Right kidney (tissue), 1 donor: Measurements from ENCODE around the gene UBR3.
A peak's percentile ranks its signal among the peaks of the same experiment; 100 is the strongest.
"Not testable (repeated sequence)": the region's sequence is repeated elsewhere in the genome, so short reads cannot be mapped to it uniquely, and the experiment has no call there.

Experiments
- DNase-seq: peaks from one replicate; pipeline ENCODE4 v3.0.0-alpha.2; 2016

Gene UBR3

DNA sequence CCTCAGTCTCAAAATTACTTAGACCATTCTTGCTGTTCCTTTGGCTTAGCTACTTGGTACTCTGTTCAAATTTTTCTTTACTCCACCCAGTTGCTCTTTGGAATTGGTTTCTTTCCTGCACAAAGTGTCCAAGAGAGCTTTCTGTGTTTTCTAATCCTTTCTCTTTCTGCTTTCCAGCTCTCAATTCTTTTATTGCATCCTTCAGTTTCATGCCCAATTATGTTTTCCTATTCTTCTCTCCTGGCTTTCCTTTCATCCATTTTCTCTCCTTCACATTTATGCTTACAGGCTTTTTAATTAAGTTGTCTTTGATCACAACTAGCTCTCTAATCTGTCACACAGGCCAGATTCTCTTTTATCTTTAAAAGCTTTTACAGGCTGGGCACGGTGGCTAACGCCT is 38.2 kb downstream of the UBR3 start:
- DNase-seq = no peak

DNA sequence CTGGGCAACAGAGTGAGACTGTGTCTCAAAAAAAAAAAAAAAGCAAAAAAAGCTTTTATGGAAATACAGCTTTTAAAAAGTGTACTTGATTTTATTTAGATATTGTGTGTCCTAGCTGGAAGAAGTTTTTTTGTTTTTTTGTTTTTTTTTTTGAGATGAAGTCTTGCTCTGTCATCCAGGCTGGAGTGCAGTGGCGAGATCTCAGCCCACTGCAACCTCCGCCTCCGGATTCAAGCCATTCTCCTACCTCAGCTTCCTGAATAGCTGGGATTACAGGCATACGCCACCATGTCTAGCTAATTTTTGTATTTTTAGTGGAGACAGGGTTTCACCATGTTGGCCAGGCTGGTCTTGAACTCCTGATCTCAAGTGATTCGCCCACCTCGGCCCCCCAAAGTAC is 39.0 kb downstream of the UBR3 start:
- DNase-seq = not testable (repeated sequence)

DNA sequence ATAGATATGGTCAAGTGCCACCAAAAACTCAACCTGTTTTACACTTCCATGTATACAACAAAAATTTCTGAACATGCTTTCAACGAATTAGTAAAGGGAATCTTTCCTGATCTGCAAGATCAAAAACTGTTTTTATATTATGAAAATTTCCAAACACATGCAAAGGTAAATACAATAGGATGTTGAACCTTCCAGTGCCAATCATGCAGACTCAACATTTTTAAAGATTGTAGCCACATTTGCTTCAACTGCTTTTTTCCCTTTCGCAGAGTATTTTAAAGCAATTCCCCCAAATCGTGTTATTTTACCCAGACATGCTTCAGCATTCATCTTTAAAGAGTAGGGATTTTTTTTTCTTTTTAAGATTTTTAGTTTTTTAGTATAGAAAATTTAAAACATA is 40.3 kb downstream of the UBR3 start:
- no peak for DNase-seq

DNA sequence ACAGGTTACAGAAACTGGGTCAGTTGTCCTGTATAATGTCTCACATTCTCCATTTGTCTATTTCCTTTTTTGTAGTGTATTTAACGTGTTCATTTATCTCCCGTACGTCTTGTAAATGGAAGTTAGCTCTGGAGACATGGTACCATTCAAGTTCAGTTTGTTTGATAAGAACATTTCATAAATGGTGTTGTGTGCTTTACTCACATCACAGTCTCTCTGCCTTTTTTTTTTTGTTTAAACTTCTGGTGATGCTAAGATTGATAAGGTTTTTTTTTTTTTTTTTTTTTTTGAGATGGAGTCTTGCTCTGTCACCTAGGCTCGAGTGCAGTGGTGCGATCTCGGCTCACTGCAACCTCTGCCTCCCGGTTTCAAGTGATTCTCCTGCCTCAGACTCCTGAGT is 41.7 kb downstream of the UBR3 start:
- no peak for DNase-seq

DNA sequence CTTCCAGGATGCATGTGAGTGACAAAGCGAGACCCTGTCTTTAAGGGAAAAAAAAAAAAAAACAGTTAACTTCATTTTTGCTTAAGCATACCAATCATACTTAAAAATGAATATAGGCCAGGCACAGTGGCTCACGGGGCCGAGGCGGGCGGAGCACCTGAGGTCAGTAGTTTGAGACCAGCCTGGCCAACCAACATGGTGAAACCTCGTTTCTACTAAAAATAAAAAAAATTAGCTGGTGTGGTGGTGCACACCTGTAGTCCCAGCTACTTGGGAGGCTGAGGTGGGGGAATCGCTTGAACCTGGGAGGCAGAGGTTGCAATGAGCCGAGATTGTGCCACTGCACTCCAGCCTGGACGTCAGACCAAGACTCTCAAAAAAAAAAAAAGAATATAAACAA is 44.1 kb downstream of the UBR3 start:
- not testable (repeated sequence) for DNase-seq

DNA sequence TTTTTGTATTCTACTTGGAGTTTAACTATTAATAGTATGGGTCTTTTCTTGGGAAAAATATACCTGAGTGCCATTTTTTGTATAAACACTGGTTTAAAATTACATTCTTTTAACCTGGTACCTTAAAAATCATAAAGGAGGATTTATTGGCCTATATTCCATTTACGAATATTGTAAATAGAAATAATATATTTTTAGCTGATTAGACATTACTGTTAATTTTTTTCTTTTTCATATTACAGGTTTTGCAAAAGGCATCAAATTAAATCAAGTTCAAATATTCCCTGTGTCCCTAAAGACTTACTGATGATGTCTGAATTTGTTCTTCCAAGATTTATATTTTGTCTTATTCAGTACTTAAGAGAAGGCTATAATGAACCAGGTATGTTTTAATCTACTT is 44.7 kb downstream of the UBR3 start:
- DNase-seq = no peak

DNA sequence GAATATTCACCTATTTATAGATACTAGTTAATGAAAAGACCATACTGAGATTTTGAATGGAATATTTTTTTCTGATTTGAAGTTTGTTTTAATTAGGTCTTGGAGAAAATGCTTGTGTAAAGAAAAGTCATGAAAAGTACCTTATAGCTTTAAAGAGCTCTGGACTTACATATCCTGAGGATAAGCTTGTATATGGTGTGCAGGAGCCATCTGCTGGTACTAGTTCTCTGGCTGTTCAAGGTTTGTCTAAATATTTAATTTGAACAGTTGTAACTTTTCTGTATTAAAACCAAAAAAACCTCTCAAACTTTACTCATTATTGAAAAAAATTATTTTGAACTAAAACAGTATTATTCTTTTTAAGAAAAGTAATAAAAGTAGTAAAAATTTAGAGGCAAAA is 50.1 kb downstream of the UBR3 start:
- DNase-seq = no peak

DNA sequence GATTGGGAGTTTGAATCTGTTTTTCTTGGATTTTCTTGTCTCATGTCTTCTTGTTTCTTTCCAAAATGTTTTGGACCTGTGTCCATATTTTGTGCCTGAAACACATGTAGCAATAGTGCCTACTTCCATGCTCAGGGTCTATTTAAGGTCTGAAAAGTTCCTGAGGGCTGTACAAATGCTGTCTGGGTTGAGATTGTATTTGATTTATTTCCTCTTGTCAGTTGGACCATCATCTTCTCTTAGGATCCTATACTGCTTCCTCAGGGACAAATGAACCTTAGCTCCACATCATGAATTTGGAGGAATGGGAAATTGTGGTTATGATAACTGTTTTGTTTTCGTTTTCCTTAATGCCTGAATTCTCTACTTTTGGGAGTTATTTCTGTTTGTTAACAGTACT is 59.9 kb downstream of the UBR3 start:
- no peak for DNase-seq

DNA sequence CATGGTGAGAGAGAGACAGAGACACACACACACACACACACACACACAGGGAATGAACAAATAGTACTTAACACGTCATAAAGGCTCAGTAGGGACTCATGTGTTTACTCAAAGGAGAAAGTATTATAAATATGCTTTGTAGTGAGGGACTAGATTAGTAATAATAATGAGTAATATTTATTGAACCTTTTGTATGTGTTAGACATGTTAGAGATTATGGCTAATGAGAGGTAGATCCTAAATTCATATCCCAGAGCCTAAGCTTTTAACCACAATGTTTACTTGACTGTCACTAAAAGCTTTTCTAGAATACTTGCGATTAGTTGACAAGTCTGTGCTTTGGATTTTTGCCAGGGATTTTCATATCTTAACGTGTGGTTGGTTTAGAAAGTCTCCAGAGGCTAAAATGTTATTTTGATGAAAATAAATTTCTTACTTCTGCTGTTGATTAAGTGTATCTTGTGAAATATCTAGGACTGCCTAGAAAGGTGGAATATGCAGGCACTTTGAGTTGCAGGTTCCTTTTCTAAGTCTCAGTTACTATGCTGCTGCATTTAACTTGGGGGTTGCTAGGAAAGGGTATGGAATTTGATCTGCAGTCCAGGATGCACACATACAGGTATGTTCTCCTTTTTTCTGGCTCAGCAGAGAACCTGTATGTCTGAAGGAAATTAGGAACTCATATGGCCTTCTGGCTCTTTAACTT is 64.5 kb downstream of the UBR3 start:
- no peak for DNase-seq

DNA sequence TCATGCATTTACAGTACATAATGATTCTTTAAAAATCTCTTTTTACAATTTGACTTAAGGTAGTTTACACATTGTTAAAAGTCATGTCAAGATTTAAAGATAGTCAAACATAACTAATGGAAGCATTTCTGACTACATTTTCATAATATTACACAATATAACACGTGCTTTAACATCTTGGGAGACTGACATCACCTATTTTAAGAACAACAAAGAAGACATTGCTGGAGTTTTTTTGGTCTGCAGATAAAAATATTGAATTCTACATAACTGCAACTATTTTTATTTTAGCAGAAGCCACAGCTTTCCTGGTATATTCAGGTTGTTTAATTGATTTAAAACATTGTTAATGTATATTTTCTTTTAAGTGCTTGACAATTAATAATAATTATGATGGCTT is 65.7 kb downstream of the UBR3 start:
- DNase-seq = no peak

DNA sequence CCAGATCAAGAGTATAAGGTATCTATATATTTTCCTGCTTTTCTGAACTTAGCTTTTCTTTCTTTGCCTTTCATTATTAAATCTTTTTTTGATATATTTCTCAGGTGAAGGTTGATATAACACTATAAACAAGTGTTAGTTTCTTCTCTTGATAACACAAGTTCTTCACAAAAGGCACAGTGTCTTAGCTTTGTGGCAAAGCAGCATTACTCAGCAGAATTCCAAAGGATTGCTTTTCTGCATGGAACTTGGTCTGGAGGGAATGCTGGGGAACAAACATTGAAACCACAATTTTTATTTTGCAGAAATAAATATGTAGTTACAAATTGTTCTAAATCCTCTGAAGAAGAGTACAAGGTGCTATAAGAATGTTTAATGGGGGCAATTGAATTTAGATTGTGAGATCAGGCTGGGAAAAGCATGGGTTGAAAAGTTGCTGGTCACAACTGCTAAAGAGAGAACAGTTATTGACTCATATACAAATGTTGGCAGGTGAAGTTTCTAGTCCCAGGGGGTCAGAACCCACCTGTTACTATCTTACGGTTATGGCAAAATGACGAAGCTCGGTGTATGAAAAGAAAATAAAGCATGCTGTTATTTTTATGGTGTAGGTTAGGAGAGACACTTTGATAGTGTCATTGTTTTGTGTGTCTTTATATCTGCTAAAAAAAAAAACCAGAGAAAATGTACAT is 68.2 kb downstream of the UBR3 start:
- no peak for DNase-seq

DNA sequence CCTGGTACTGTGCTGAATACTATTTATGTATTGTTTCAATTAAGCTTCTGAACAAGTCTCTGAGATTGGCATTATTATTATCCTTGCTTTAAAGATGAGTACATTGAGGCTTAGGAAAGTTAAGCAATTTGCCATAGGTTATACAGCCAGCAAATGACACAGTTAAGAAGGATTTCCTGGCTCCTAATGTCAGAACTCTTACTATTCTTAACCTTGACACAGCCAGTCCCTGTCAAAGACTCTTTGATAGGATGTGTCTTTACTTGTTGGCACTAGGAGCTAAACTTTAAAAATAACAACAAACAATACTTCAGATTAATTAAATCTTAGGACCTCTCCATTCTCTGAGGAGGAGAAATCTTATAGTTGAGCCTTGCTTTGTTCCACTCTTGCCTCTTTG is 70.6 kb downstream of the UBR3 start:
- no peak for DNase-seq

DNA sequence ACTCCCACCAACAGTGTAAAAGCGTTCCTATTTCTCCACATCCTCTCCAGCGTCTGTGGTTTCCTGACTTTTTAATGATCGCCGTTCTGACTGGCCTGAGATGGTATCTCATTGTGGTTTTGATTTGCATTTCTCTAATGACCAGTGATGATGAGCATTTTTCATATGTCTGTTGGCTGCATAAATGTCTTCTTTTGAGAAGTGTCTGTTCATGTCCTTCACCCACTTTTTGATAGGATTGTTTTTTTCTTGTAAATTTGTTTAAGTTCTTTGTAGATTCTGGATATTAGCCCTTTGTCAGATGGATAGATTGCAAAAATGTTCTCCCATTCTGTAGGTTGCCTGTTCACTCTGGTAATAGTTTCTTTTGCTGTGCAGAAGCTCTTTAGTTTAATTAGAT is 72.8 kb downstream of the UBR3 start:
- DNase-seq = not testable (repeated sequence)

DNA sequence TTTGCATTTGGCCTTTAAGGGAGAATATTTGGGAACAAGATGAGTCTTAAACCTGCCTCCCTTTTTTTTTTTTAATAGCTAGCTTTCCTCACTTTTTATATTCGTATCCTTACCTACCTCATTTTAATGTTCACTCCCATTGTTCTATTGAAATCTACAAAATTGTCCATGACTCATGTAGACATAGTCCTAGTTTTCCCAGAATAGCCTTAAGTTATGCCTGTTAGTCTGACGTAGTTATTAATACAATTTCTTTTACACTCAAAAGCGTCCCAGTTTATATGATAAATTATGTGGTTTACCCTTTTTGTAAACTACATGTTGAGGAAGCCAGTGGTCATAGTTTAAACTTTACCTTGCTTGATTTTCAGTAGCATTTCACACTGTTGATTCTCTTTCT is 73.4 kb downstream of the UBR3 start:
- DNase-seq = no peak

DNA sequence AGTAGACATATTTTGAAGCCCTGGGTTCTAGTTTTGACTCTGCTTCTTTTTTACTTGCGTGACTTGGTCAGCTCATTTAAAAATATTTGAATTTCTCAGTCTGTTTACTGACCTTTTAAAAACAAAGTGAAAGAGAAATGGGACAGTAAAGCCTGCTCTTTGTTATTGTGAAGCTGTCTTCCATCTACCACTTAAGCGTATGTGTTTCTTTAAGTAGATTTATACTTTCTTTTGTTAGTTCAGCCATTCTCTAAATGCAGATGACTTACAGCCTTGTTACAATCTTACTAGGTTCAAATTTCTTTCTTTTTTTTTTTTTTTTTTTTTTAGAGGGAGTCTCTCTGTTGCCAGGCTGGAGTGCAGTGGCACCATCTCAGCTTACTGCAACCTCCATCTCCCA is 79.5 kb downstream of the UBR3 start:
- no peak for DNase-seq

DNA sequence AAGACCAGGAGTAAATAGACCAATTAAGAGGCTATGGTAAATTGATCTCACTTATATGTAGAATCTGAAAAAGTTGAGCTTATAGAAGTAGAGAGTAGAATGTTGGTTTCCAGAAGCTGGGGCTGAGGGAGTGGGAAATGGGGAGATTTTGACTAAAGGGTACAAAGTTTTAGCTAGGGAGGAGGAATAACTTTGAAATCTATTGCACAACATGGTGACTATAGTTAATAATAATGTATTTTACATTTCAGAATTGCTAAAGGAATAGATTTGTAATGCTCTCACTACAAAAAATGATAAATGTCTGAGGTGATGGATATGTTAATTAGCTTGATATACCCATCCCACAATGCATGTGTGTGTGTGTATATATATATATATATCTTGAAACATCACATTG is 82.1 kb downstream of the UBR3 start:
- no peak for DNase-seq

DNA sequence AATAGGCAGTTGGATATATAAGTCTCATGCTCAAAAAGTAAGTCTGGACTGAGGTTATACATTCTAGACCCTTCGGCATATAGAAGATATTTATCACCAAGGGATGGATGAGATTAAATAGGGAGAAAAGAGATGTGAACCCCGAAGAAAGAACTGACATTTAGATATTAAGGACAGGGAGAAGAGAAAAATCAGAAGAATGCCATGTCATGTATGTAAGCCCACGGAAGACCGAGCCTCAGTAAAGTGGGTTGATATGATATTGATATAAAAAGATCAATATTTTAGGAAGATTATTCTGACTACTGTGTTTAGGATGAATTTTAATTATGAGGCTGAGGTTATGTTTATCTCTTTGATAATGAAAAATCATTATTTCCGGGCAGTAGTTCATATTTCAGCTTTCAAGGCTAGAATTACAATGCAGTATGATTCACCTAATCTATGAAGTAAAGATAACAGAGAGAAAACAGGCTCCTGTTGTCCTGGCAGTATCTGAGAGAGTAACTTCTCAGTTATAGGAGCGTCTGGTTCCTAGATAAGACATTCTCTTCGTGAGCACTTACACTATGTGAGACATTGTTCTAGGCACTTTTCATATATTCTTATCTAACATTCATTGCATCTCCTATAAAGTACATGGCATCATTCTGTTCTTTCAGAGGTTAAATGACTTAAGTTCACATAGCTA is 83.0 kb downstream of the UBR3 start:
- no peak for DNase-seq

DNA sequence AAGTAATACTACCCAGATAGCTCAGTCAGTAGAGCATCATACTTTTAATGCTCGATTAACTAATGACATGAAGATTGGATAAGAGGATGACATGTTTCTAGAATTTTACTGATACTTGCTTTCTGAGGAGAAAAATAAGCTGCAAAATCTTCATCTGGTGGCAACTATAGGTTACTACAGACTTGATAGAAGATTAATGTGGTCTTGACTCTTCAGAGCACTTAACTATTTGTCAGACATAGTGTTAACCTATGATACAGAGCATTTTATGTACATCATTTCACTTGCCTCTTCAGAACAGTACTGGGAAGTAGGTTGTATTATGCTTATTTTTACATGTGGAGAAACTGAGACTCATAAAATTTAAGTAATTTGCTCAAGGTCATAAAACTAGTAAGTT is 83.9 kb downstream of the UBR3 start:
- no peak for DNase-seq

DNA sequence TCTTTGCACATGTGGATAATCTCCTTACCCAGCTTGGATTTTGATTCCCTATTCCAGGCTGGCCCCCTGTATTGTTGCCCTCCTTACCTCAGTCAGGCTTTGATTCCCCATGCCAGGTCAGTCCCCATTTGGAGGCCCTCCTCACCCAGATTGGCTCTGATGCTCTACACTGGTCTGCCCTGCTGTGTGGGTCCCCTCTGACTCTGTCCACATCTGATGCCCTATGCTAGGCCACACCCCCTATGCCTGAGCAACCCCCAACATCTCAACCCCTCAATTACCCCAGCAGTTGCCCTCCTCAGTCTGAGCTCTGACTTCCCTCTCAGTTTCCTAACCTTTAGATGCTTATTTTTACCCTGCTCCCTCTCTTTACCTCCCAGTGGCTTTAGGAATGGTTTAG is 89.4 kb downstream of the UBR3 start:
- DNase-seq = no peak

DNA sequence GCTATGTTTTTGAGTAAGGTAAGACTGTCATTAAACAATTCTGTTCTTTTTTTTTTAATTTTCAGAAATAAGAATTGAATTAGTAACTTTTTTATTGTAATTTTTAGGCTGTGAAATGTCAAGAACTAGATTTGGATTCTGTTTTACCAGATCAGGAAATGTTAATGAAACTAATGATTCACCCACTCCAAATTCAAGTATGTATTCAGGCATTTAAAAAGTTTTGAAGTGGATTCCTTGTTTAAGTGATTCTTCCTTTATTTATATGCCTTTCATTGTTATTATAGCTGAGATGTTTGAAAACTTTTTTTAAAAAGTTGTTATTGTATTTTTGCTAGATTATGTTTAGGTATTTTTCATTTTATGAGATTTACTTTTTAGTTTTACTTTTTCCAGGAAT is 96.7 kb downstream of the UBR3 start:
- DNase-seq = no peak

DNA sequence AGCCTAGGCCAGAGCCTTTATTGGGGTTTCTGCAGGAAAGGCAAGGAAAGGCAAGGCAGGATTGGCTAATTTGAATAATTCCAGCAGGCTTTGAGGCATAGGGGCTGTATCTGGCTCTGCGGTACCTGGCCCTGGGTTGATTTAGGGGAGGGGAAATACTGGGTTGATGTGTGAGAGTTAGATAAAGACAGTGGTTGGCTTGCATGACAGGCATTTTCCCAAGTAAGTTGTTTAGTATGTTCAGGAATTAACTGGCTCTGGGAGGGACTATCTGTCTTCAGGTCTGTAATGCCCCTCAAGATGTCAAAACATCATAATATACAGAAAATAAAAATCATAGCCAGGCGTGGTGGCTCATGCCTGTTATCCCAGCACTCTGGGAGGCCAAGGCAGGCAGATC is 98.7 kb downstream of the UBR3 start:
- DNase-seq = no peak

DNA sequence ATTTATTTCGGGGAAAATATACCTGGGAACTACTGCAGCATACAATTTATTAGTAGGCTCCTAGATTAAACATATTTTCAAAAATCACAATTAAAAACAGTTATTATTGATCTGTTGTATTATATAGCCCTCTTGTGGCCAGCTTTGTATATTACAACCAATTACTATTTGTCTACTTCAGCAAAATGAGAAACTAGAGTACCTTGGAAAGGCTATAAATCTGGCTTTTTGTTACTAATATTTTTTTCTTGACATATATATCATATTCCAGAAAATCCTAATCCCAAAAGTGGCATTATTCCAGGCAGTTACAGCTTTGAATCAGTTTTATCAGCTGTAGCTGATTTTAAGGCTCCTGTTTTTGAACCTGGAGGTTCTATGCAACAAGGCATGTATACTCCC is 101.2 kb downstream of the UBR3 start:
- DNase-seq = peak; percentile 12

DNA sequence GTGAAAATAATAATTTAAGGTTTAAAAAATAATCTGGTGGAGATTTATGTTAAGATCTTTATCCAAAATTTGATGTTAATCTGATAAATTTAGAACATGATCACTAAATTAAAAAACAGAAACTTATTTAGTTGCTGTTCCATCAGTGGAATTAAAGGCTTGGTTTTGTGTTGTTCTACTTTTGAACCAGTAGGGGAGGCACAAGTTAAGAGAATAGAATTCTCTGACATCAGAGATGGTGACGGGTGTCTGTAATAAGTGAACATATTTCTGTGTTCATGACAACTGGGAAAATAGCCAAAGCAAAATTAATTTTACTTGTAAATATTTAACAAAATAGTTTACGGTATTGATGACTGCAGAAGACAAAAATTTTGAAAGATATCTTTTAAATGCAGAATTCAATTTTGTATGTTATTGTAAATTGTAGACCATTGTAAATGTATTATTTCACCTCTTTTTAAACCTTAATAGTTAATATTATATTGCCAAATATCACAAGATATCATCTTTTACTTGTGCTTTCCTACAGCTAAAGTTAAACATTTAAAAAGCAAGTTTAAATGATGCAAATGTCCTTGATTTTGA is 106.0 kb downstream of the UBR3 start:
- no peak for DNase-seq

DNA sequence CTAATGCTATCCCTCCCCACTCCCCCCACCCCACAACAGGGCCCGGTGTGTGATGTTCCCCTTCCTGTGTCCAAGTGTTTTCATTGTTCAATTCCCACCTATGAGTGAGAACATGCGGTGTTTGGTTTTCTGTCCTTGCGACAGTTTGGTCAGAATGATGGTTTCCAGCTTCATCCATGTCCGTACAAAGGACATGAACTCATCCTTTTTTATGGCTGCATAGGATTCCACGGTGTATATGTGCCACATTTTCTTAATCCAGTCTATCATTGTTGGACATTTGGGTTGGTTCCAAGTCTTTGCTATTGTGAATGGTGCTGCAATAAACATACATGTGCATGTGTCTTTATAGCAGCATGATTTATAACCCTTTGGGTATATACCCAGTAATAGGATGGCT is 109.4 kb downstream of the UBR3 start:
- not testable (repeated sequence) for DNase-seq
